Gastrocnemius medialis (tissue), 4 donors: Measurements from ENCODE around the gene TSHZ1.

Experiments used
- POLR2A ChIP-seq, 2 donors: fragments of 450-650 bp; IDR thresholded peaks; one replicate each; pipeline ENCODE4 v1.6.1; 2017; ENCODE audit warnings: antibody characterized with exemption in 2 of 2, mild to moderate bottlenecking in 2 of 2, moderate library complexity in 2 of 2
- TF ChIP-seq, protein P1 (sequence below), 5 experiments: fragments of 450-650 bp in 3 of 5; fragments of 200-600 bp in 2 of 5; sonication (generic) in 2 of 5; IDR thresholded peaks in 4 of 5; conservative IDR thresholded peaks in 1 of 5; 1 replicate in 4 of 5; 2 replicates in 1 of 5; pipeline ENCODE4 v1.5.1; 2016 to 2019; ENCODE audit warnings: antibody characterized with exemption in 5 of 5, mild to moderate bottlenecking in 3 of 5, moderate library complexity in 3 of 5

DNA sequence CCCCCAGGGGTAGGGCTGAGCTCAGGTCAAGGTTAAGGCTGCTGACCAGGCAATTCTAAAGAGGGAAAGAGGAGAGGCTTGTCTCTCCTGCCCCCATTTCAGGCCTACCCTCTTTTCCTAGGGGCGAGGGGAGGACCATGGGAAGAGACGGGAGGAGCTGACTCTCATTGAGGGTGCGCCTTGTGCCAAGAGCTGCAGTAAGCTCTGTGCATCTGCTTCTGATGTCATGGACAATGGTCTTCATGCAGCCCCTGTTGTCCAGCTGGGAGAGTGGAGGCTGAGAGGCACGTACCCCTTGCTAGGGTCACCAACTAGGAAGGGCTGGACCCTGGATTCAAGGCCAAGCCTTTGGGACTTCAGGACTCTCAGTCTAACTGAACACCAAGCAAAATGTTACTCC, 46.9 kb upstream of the TSHZ1 start:
- TF ChIP-seq POLR2A (IDR thresholded peaks at IDR 0.05) = no peak
- TF ChIP-seq, protein P1, sequence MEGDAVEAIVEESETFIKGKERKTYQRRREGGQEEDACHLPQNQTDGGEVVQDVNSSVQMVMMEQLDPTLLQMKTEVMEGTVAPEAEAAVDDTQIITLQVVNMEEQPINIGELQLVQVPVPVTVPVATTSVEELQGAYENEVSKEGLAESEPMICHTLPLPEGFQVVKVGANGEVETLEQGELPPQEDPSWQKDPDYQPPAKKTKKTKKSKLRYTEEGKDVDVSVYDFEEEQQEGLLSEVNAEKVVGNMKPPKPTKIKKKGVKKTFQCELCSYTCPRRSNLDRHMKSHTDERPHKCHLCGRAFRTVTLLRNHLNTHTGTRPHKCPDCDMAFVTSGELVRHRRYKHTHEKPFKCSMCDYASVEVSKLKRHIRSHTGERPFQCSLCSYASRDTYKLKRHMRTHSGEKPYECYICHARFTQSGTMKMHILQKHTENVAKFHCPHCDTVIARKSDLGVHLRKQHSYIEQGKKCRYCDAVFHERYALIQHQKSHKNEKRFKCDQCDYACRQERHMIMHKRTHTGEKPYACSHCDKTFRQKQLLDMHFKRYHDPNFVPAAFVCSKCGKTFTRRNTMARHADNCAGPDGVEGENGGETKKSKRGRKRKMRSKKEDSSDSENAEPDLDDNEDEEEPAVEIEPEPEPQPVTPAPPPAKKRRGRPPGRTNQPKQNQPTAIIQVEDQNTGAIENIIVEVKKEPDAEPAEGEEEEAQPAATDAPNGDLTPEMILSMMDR (IDR thresholded peaks at IDR 0.05 in 4 of 5, conservative IDR thresholded peaks at IDR 0.05 in 1 of 5) = no peak
